H1 (cell line): ENCODE data around the gene PLPP7. TPM values are rescaled to one million over a fixed set of nuclear protein-coding genes. Genes with fewer than 3 reads are reported as not detected.

Experiments used
- CTCF ChIA-PET: fragments of 300-600 bp; sonication (Branson Sonifier 250); formaldehyde crosslinking; loops from one replicate; lab custom pipeline; 2021; ENCODE audit not compliant: partially characterized antibody; lab: Charles Lee
- POLR2A ChIA-PET: fragments of 300-600 bp; sonication (Branson Sonifier 250); formaldehyde crosslinking; loops from one replicate; lab custom pipeline; 2021; ENCODE audit warnings: inconsistent platforms; ENCODE audit not compliant: partially characterized antibody; lab: Charles Lee
- DNase-seq, 2 experiments: peaks; one replicate each; pipeline versions ENCODE4 v3.0.0 to v3.0.0-alpha.2; 2010 to 2022; ENCODE audit warnings: low spot score in 2 of 2, low read depth in 1 of 2, mixed read lengths in 1 of 2
- FAIRE-seq: peaks from 2 replicates; lab custom pipeline; 2011; peaks lifted over from hg19 to GRCh38; lab: Jason Lieb, UNC
- H2AFZ ChIP-seq: 2 replicates; pipeline ENCODE4 v1.8.1; 2012; ENCODE audit warnings: low read length, inconsistent platforms
- H2AK5ac ChIP-seq: 2 replicates; pipeline ENCODE4 v1.6.1; 2013; ENCODE audit warnings: low read depth, low read length
- H2BK120ac ChIP-seq: replicated peaks from 2 replicates; pipeline ENCODE3; 2013; ENCODE audit warnings: low read depth, low read length, inconsistent platforms
- H2BK12ac ChIP-seq: 2 replicates; pipeline ENCODE4 v1.6.1; 2013; ENCODE audit warnings: low read depth, low read length
- H2BK15ac ChIP-seq: 2 replicates; pipeline ENCODE4 v1.6.1; 2013; ENCODE audit warnings: low read length
- H2BK20ac ChIP-seq: 2 replicates; pipeline ENCODE4 v1.6.1; 2013; ENCODE audit warnings: low read length
- H2BK5ac ChIP-seq: 2 replicates; pipeline ENCODE4 v1.6.1; 2013; ENCODE audit warnings: low read depth, low read length
- H3K14ac ChIP-seq: 2 replicates; pipeline ENCODE4 v1.6.1; 2013; ENCODE audit warnings: inconsistent platforms; ENCODE audit not compliant: insufficient read length
- H3K18ac ChIP-seq: 2 replicates; pipeline ENCODE4 v1.6.1; 2013; ENCODE audit warnings: low read length; ENCODE audit errors: extremely low read depth
- H3K23ac ChIP-seq: 2 replicates; pipeline ENCODE4 v1.6.1; 2013; ENCODE audit warnings: inconsistent platforms; ENCODE audit not compliant: insufficient read length
- H3K23me2 ChIP-seq: 2 replicates; pipeline ENCODE4 v1.6.1; 2013; ENCODE audit warnings: low read depth, low read length
- H3K27ac ChIP-seq: 2 replicates; pipeline ENCODE4 v1.6.1; 2011; ENCODE audit warnings: low read depth, low read length, inconsistent platforms
- H3K27me3 ChIP-seq, 4 experiments: replicated peaks in 1 of 4; 1 replicate in 1 of 4; 2 replicates in 3 of 4; pipeline versions ENCODE4 v1.6.1 to v1.8.1; 2011 to 2013; ENCODE audit warnings: low read length in 3 of 4, mild to moderate bottlenecking in 3 of 4, inconsistent platforms in 2 of 4, mixed read lengths in 2 of 4, moderate library complexity in 1 of 4; ENCODE audit not compliant: control insufficient read depth in 3 of 4, insufficient read depth in 3 of 4; ENCODE audit errors: extremely low read depth in 1 of 4
- H3K36me3 ChIP-seq, 4 experiments: 2 replicates each; pipeline versions ENCODE4 v1.6.1 to v1.8.1; 2011 to 2013; ENCODE audit warnings: mild to moderate bottlenecking in 4 of 4, low read length in 3 of 4, moderate library complexity in 2 of 4, control low read depth in 1 of 4, inconsistent platforms in 1 of 4; ENCODE audit not compliant: insufficient read depth in 4 of 4, control insufficient read depth in 2 of 4
- H3K4ac ChIP-seq: replicated peaks from 2 replicates; pipeline ENCODE3; 2013; ENCODE audit warnings: low read length, low read depth, mixed read lengths, inconsistent platforms; ENCODE audit not compliant: insufficient read length
- H3K4me1 ChIP-seq, 4 experiments: replicated peaks in 1 of 4; 1 replicate in 1 of 4; 2 replicates in 3 of 4; pipeline versions ENCODE4 v1.6.1 to v1.8.1; 2011 to 2013; ENCODE audit warnings: low read length in 3 of 4, inconsistent platforms in 2 of 4, mixed read lengths in 1 of 4; ENCODE audit not compliant: insufficient read depth in 4 of 4, control insufficient read depth in 3 of 4
- H3K4me2 ChIP-seq, 2 experiments: 2 replicates each; pipeline versions ENCODE4 v1.6.1 to v1.8.1; 2011 to 2013; ENCODE audit warnings: low read depth in 2 of 2, low read length in 2 of 2, control low read depth in 1 of 2, inconsistent platforms in 1 of 2, mild to moderate bottlenecking in 1 of 2; ENCODE audit not compliant: insufficient read depth in 1 of 2
- H3K4me3 ChIP-seq, 4 experiments: fragments of 200-600, 300-600 bp in 1 of 4; sonication (generic), shearing (Covaris generic), sonication (Bioruptor Twin) in 1 of 4; 2 replicates each; pipeline versions ENCODE4 v1.5.1 to v1.8.1; 2011 to 2016; ENCODE audit warnings: low read length in 4 of 4, low read depth in 3 of 4, control low read depth in 2 of 4, inconsistent platforms in 2 of 4, mild to moderate bottlenecking in 2 of 4, mixed read lengths in 1 of 4, moderate library complexity in 1 of 4; ENCODE audit not compliant: insufficient read depth in 2 of 4; ENCODE audit errors: extremely low read depth in 1 of 4
- H3K56ac ChIP-seq: replicated peaks from 2 replicates; pipeline ENCODE3; 2013; ENCODE audit warnings: low read depth, mild to moderate bottlenecking, mixed read lengths, low read length, inconsistent platforms; ENCODE audit not compliant: insufficient read length
- H3K79me1 ChIP-seq: 2 replicates; pipeline ENCODE4 v1.6.1; 2013; ENCODE audit warnings: low read depth, low read length, control low read depth
- H3K79me2 ChIP-seq, 2 experiments: 2 replicates each; pipeline versions ENCODE4 v1.6.1 to v1.8.1; 2012 to 2013; ENCODE audit warnings: low read length in 2 of 2, mild to moderate bottlenecking in 2 of 2, inconsistent platforms in 1 of 2; ENCODE audit not compliant: insufficient read depth in 2 of 2, control insufficient read depth in 1 of 2
- H3K9ac ChIP-seq, 4 experiments: replicated peaks in 1 of 4; 1 replicate in 1 of 4; 2 replicates in 3 of 4; pipeline versions ENCODE4 v1.6.1 to v1.8.1; 2011 to 2013; ENCODE audit warnings: low read depth in 3 of 4, low read length in 3 of 4, control low read depth in 2 of 4, mild to moderate bottlenecking in 2 of 4, moderate library complexity in 2 of 4, inconsistent platforms in 1 of 4; ENCODE audit errors: extremely low read depth in 1 of 4
- H3K9me3 ChIP-seq, 2 experiments: 2 replicates each; pipeline versions ENCODE4 v1.6.1 to v1.8.1; 2012 to 2013; ENCODE audit warnings: mild to moderate bottlenecking in 2 of 2, moderate library complexity in 2 of 2, control low read depth in 1 of 2, inconsistent platforms in 1 of 2, low read depth in 1 of 2, low read length in 1 of 2, mixed read lengths in 1 of 2; ENCODE audit not compliant: insufficient read depth in 2 of 2
- H4K20me1 ChIP-seq, 2 experiments: replicated peaks in 1 of 2; 2 replicates each; pipeline versions ENCODE3 to v1.8.1; 2011 to 2013; ENCODE audit warnings: inconsistent platforms in 2 of 2, low read length in 2 of 2, mild to moderate bottlenecking in 1 of 2; ENCODE audit not compliant: insufficient read depth in 2 of 2, control insufficient read depth in 1 of 2
- H4K5ac ChIP-seq: 2 replicates; pipeline ENCODE4 v1.6.1; 2013; ENCODE audit warnings: low read length, low read depth, mixed read lengths, inconsistent platforms; ENCODE audit not compliant: insufficient read length
- H4K8ac ChIP-seq: 2 replicates; pipeline ENCODE4 v1.8.0; 2013; ENCODE audit warnings: mild to moderate bottlenecking, moderate library complexity, low read length, inconsistent platforms; ENCODE audit not compliant: insufficient read depth; ENCODE audit errors: extremely low read depth
- H4K91ac ChIP-seq: replicated peaks from 2 replicates; pipeline ENCODE3; 2013; ENCODE audit warnings: low read length, mixed read lengths, inconsistent platforms; ENCODE audit not compliant: insufficient read length
- GTF2F1 ChIP-seq: IDR thresholded peaks from 2 replicates; pipeline ENCODE4 v1.6.1; 2012; ENCODE audit warnings: low read depth, low read length, improper control_type of control experiment, borderline replicate concordance
- RAD21 ChIP-seq, 2 experiments: IDR thresholded peaks in 1 of 2; conservative IDR thresholded peaks in 1 of 2; 2 replicates each; pipeline ENCODE4 v1.6.1; 2011; ENCODE audit warnings: low read depth in 2 of 2, low read length in 2 of 2, improper control_type of control experiment in 1 of 2, inconsistent platforms in 1 of 2, mild to moderate bottlenecking in 1 of 2, moderate library complexity in 1 of 2
- WGBS, 2 experiments: shearing (Covaris generic) in 1 of 2; methylation state at CpG; one replicate each; pipeline versions ENCODE4 v1.1.6 to v1.1.7; 2013 to 2015; ENCODE audit warnings: low lambda C conversion rate in 2 of 2, mixed read lengths in 2 of 2, inconsistent platforms in 1 of 2, low coverage in 1 of 2, missing lambda C conversion rate in 1 of 2; ENCODE audit not compliant: insufficient replicate concordance in 2 of 2, insufficient coverage in 1 of 2, insufficient read length in 1 of 2; ENCODE audit errors: extremely low coverage in 1 of 2, missing lambda C conversion rate in 1 of 2; 5-methylcytosine and 5-hydroxymethylcytosine counted together
- polyA plus RNA-seq, 7 experiments: library from polyadenylated mRNA; depleted of rRNA in 3 of 7; stranded (reverse) in 5 of 7; unstranded in 2 of 7; fragments of >200 nt in 5 of 7; fragments of 200-250 nt in 2 of 7; gene quantifications; 1 replicate in 5 of 7; 2 replicates in 1 of 7; 4 replicates in 1 of 7; pipeline versions ENCODE4 v1.2.1 to v1.2.3, GENCODE V29; 2011 to 2013; ENCODE audit warnings: missing spikeins in 2 of 7, mixed read lengths in 2 of 7
- total RNA-seq: library from RNA; stranded (reverse); fragmentation: NEBNext Ultra II Directional; extraction: Animal tissue kit (Norgen Biotek cat#: 25700); gene quantifications from 2 replicates; pipeline ENCODE4 v1.2.1, GENCODE V29; 2021

The PLPP7 gene
- total and polyA plus RNA-seq, 2 of the 8 experiments (the other 6 are each of a cell fraction or from before 2014, with no cell fraction given) = 3.4 to 3.9 TPM

DNA sequence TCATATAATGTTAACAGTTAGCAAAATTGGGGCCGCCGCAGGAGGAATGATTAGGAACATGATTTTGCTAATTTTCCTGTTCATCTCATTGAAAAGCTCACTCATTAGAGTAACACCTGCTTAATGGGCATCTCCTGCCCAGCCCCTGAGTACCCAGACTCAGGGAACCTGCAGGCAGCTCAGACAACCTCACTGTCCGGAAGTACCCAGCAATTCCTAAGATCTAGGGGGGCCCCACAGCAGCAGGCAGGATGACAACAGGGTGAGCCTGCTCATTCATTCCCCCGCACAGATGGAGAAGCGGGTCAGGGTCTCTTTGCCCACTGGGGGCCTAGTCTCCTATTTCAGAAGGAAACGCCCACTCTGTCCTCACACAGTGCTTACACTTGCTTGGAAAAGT lies 25.8 kb upstream of the PLPP7 start:
- no peak overlapping the region for H3K56ac ChIP-seq
- no peak overlapping the region for H3K4me2 ChIP-seq
- H3K4me1 ChIP-seq = peaks cover 0 to 3% (median 0%) of the 10 kb centered on the region in 4 experiments; a peak in 3 of 7 replicates
- no peak overlapping the region; the same call in 1 of the 2 replicates for H2BK5ac ChIP-seq
- H3K9me3 ChIP-seq = no peaks in the 10 kb centered on the region
- no peak overlapping the region for H3K4me3 ChIP-seq
- FAIRE-seq = no peak
- no peak overlapping the region for H4K91ac ChIP-seq
- H3K4ac ChIP-seq = no peak overlapping the region
- H3K18ac ChIP-seq = no peak overlapping the region
- H4K5ac ChIP-seq = no peak overlapping the region
- no peaks in the 10 kb centered on the region for H3K27me3 ChIP-seq
- POLR2A ChIA-PET = interaction anchor here (0.7 kb wide), 1 partner anchor 97 kb away, joined by 3 read pairs; no protein-coding TSS in a partner anchor
- no peak overlapping the region for H3K27ac ChIP-seq
- TF ChIP-seq RAD21 (IDR thresholded peaks at IDR 0.05 in 1 of 2, conservative IDR thresholded peaks at IDR 0.05 in 1 of 2; ENCODE audit: low read depth in 2 of 2, low read length in 2 of 2) = no peak
- TF ChIP-seq GTF2F1 = no peak
- TF ChIP-seq, all 59 proteins: peak for 0
- no peak overlapping the region for H3K14ac ChIP-seq
- no peaks in the 10 kb centered on the region for H3K79me2 ChIP-seq
- no peaks in the 10 kb centered on the region for H3K79me1 ChIP-seq
- H2BK12ac ChIP-seq = no peak overlapping the region
- H4K20me1 ChIP-seq = peaks cover 0 to 2% of the 10 kb centered on the region in 2 experiments
- CTCF ChIA-PET = interaction anchor here (0.6 to 2.0 kb wide), 12 partner anchors 9 to 1671 kb away, joined by 3 to 7 read pairs (median 3); partner anchors contain the start of gene FAM78A
- H3K36me3 ChIP-seq = no peaks in the 10 kb centered on the region
- WGBS, 2 experiments = 92% methylated on average over 6 of the region's 6 CpGs; no CpG with 5 or more reads in 1 of the 2 experiments
- H2BK120ac ChIP-seq = no peak overlapping the region
- no peak overlapping the region for H2BK20ac ChIP-seq
- H3K23ac ChIP-seq = no peak overlapping the region
- peak in 1 of 2 experiments; percentile 43 for DNase-seq
- H3K9ac ChIP-seq = peak overlapping the region in 1 of 4 experiments; percentile 21; a peak in 1 of 7 replicates
- H3K23me2 ChIP-seq = no peaks in the 10 kb centered on the region; the same call in 1 of the 2 replicates
- no peak overlapping the region for H2BK15ac ChIP-seq
- no peak overlapping the region for H4K8ac ChIP-seq
- no peak overlapping the region for H2AFZ ChIP-seq
- no peak overlapping the region for H2AK5ac ChIP-seq
